Body of pancreas (tissue), 4 donors: ENCODE measurements around the gene PLET1.

Experiments
- CTCF ChIP-seq, 7 experiments: fragments of 450-650 bp in 4 of 7; fragments of 200-600 bp in 3 of 7; sonication (generic) in 3 of 7; IDR thresholded peaks; one replicate each; pipeline ENCODE4 v1.5.1; 2016 to 2019; ENCODE audit warnings: antibody characterized with exemption in 7 of 7
- POLR2A ChIP-seq, 3 donors: fragments of 450-650 bp; IDR thresholded peaks; one replicate each; pipeline ENCODE4 v1.6.1; 2016; ENCODE audit warnings: antibody characterized with exemption in 3 of 3, mild to moderate bottlenecking in 2 of 3

- TF ChIP-seq CTCF (IDR thresholded peaks at IDR 0.05) (no peak), POLR2A (IDR thresholded peaks at IDR 0.05) (no peak)
These were observed 36.7 kb upstream of the PLET1 start for GRCh38 chr11:112297248-112297866.
